Left cardiac atrium (tissue), 4 donors: Measurements from ENCODE around the gene CPA4. TPM values are rescaled to one million over a fixed set of nuclear protein-coding genes. Genes with fewer than 3 reads are reported as not detected.
"Not testable (repeated sequence)": the region's sequence is repeated elsewhere in the genome, so short reads cannot be mapped to it uniquely, and the experiment has no call there.

Experiments used
- ATAC-seq, 2 donors: fragments of 200-7000 bp; cut with Tn5 transposase; one replicate each; pipeline ENCODE4 v1.9.1; 2020; ENCODE audit warnings: mild to moderate bottlenecking in 2 of 2, moderate library complexity in 2 of 2
- DNase-seq: peaks from one replicate; pipeline ENCODE4 v3.0.0-alpha.2; 2020
- intact Hi-C, 2 donors: fragments of 100-400 bp; cut with DNase I; formaldehyde crosslinking; loops; one replicate each; pipeline versions ENCODE4 v1.14.1 to v1.15.1; 2022 to 2023
- long read RNA-seq: library from polyadenylated mRNA; unstranded; transcript quantifications from one replicate; pipeline ENCODE4 v2.0.0, GENCODE V29; 2021
- total RNA-seq, 2 donors: library from RNA; stranded (reverse); fragmentation: NEBNext Ultra II Directional; extraction: Animal tissue kit (Norgen Biotek cat#: 25700); gene quantifications; one replicate each; pipeline ENCODE4 v1.2.1, GENCODE V29; 2021
- donor health status: DM: no; HTN: yes; CAD: no.
- donor health status: DM: no; HTN: yes; CAD: no; lungs with severe emphysema.
- donor health status: DM: yes; HTN: yes; CAD: no.
- donor health status: Dilated cardiomyopathy.

CPA4 gene, protein sequence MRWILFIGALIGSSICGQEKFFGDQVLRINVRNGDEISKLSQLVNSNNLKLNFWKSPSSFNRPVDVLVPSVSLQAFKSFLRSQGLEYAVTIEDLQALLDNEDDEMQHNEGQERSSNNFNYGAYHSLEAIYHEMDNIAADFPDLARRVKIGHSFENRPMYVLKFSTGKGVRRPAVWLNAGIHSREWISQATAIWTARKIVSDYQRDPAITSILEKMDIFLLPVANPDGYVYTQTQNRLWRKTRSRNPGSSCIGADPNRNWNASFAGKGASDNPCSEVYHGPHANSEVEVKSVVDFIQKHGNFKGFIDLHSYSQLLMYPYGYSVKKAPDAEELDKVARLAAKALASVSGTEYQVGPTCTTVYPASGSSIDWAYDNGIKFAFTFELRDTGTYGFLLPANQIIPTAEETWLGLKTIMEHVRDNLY
- total RNA-seq: 1 to 10 TPM; 3.5 to 3.8 TPM
- long read RNA-seq, partial matches to known transcripts: 0 of 2 reads
- long read RNA-seq, other reads (novel, unspliced or antisense): 0 of 2 reads

DNA sequence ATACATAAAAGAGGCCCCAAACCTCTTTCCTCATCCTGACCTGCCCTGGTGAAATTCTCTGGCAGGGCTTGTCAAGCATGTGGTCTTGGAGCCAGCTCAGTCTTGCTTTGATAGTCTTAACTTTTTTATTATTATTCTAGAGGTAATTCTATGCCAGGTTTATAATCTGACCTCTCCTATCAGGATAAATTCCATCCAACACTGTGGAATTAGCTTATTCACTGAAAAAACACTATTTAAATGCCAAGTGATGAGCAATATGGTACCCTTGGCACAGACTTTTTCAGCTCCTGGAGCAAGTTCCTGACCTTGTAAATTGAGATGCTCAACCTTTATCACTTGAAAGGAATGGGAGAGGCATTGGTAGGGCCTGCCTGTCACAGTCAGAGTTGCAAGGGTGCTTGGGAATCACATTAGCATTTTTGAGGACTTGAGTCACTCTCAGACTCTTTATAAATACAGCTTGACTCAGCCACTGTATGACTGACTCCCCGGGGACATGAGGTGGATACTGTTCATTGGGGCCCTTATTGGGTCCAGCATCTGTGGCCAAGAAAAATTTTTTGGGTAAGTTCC, at the start of gene CPA4:
Gene CPA4, plus strand, starts transcription at position 480 of the 576 bp plus-strand sequence. Its CDS starts 20 bp downstream, at position 500.
- intact Hi-C loops: no loop called here
- DNase-seq: peak; percentile 48

DNA sequence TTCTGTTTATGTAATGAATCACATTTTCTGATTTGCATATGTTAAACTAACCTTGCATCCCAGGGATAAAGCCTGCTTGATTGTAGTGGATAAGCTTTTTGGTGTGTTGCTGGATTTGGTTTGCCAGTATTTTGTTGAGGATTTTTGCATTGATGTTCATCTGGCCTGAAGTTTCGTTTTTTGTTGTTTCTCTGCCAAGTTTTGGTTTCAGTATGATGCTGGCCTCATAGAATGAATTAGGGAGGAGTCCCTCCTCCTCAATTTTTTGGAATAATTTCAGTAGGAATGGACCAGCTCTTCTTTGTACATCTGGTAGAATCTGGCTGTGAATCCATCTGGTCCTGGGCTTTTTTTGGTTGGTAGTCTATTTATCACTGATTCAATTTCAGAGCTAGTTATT, 49.5 kb upstream of the CPA4 start:
- intact Hi-C loops: loop anchor here in 1 of 2 donors (2.0 kb wide), 1 partner anchor 479 kb away; no protein-coding TSS in a partner anchor
- peak in 1 of 2 donors; percentile 33 for ATAC-seq
- not testable (repeated sequence) for DNase-seq

More for the DNA sequence above, at the start of gene CPA4:
- ATAC-seq: peak; percentile 81 to 90

DNA sequence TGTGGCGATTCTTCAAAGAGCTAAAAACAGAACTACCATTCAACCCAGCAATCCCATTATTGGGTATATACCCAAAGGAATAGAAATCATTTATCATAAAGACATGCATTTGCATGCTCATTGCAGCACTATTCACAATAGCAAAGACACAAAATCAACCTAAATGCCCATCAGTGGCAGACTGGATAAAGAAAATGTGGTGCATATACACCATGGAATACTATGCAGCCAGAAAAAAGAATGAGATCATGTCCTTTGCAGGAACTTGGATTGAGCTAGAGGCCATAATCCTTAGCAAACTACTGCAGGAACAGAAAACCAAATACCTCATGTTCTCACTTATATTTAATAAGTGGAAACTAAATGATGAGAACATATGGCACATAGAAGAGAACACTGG, 46.5 kb upstream of the CPA4 start:
- ATAC-seq, intact Hi-C loops, DNase-seq: not testable (repeated sequence)

DNA sequence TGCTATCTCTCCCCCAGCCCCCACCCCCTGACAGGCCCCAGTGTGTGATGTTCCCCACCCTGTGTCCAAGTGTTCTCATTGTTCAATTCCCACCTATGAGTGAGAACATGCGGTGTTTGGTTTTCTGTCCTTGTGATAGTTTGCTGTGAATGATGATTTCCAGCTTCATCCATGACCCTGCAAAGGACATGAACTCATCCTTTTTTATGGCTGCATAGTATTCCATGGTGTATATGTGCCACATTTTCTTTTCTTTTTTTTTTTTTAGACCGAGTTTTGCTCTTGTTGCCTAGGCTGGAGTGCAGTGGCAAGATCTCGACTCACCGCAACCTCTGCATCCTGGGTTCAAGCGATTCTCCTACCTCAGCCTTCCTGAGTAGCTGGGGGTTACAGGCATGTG, 44.1 kb upstream of the CPA4 start:
- intact Hi-C loops, ATAC-seq, DNase-seq: not testable (repeated sequence)

DNA sequence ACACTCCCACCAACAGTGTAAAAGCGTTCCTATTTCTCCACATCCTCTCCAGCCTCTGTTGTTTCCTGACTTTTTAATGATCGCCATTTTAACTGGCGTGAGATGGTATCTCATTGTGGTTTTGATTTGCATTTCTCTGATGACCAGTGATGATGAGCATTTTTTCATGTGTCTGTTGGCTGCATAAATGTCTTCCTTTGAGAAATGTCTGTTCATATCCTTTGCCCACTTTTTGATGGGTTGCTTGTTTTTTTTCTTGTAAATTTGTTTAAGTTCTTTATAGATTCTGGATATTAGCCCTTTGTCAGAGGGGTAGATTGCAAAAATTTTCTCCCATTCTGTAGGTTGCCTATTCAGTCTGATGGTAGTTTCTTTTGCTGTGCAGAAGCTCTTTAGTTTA, 43.3 kb upstream of the CPA4 start:
- DNase-seq, ATAC-seq, intact Hi-C loops: not testable (repeated sequence)

DNA sequence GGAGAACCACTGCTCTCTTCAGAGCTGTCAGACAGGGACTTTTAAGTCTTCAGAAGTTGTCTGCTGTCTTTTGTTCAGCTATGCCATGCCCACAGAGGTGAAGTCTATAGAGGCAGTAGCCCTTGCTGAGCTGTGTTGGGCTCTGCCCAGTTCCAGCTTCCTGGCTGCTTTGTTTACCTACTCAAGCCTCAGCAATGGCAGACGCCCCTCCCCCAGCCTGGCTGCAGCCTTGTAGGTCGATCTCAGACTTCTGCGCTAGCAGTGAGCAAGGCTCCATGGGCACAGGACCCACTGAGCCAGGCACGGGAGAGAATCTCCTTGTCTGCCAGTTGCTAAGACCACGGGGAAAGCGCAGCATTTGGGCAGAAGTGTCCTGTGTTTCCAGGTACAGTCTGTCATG, 38.4 kb upstream of the CPA4 start:
- no peak for ATAC-seq
- intact Hi-C loops: no loop called here
- DNase-seq: no peak

DNA sequence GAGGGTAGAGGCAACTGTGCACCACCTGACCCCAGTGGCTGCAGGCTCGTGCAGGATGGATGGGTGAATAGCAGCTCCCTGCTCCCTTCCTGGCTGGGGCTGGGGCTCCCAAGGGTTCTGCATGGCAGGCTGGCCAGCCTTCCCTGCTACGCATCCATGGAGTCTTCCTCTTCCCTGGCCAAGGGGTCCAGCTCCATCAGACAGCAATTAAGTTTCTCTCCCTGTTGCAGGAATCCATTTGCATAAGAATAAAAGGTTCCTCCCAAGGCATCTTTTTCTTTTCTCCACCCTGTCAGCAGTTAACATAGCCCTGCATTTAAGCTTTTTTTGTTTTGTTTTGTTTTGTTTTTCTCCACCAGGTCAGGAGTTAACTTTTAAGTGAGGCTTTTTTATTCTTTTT, 36.3 kb upstream of the CPA4 start:
- intact Hi-C loops: no loop called here
- DNase-seq: no peak
- ATAC-seq: no peak

DNA sequence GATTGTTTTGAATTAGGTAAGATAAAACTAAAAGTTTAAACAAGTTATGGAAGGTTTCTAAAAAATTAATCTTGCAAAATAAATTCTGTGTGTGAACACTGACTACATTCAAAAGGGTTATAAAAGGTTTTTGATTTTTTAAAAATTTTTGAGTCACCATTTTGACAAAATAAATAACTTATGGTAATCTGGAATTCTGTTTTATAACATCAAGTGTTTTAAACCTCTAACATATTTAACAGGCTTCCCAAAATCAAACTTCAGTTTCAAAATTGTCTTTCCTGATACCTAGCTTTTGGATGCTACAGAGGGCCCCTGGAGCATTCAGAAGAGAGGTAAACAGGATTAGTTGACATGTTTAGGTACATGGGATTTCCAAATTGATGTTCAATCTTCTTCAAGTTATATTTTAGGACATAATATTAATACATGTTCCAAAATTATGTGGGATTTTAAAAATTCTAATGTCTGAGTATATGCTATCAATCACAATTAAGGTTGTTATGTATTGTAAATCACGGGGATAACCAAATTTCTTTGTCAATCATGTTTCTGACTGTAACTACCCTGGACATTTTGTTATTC, 34.4 kb upstream of the CPA4 start:
- DNase-seq (no peak), ATAC-seq (no peak)
- intact Hi-C loops: no loop called here

DNA sequence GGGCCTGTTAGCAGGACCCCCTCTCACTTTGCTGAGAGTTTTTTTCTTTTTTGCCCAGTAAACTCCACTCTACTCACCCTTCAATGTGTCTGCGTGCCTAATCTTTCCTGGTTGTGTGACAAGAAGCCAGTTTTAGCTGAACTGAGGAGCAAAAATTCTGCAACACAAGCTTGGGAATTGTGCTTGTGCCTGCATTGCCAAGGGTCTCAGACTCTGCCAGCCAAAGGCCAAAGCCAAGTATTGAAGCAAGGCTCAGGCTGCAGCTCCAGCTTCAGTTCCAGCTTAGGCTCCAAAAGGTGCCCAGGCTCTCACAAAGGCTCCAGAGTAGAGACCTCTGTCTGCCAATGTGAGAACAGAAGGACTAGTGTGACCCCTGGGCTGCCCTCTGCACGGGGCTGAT, 30.5 kb upstream of the CPA4 start:
- ATAC-seq (peak in 1 of 2 donors; percentile 47), DNase-seq (no peak)
- intact Hi-C loops: no loop called here

DNA sequence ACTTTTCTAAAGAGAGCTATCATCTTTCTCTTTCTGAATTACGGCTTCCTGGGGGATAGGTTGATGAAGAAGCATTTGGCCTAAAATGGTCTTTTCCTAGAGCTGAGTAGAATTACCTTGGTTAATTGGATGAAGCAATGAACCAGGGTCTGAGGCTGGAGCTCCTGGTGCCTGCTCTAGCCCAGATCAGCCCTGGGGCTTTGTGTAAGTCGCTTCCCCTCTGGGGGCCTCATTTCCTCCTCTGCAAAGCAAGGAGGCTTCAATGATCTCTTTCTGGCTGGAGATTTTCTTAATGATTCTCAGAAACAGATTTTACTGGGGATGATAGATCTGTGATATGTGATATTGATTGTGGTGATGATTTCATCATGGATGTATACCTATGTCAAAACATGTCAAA, 29.8 kb upstream of the CPA4 start:
- no peak for DNase-seq
- no peak for ATAC-seq
- intact Hi-C loops: no loop called here

DNA sequence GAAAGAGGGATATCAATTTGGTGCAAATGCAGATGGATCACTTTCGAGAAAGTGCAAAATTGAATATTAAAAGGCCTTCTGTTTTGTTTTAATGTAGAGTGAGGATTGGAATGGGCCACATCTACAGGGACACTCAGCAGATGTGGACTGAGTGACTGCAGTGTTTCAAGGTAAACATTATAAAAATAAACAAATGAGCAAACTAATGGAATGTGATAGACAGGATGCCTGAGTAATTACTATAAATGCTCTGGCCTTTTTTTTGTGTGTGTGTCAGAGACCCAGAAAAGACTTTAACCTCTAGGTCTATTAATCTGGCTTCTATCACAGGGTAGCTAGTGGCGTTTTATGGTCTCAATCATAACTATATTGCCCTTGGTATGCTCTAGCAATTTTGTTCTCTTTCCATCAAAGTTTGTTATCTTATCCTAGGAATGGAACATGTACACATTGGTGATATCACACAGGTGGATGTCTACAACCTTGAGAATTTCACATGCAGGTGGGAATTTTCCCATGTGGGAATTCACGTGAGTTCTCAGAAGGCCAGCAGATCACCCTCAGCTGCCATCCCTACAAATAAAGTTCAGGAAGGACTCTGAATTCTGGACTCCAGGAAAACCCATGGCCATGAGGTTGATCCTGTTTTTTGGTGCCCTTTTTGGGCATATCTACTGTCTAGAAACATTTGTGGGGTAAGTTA, 26.6 kb upstream of the CPA4 start, which contains the start of gene CPA2:
Gene CPA2, plus strand, starts transcription at position 606 of the 703 bp plus-strand sequence. Its CDS starts 19 bp downstream, at position 625.
- no peak for ATAC-seq
- DNase-seq: no peak
- intact Hi-C loops: no loop called here

DNA sequence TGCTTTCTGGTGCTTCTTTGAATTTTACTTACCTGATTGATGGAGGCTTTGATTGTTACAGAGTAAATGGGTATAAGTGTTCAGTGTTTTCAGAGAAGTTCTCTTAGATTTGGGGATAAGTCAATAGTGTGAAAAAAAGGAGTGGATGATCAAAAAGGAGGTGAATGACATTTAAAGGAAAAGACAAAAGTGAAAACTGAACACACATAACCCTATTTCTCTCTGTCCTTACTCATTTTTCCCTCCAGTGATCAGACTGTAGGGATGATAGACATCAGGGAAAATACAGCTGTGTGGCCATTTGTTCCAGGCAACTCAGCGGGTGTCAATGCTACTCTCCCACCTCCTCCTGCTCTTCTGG, 26.0 kb upstream of the CPA4 start:
- ATAC-seq (no peak), DNase-seq (no peak)
- intact Hi-C loops: no loop called here

DNA sequence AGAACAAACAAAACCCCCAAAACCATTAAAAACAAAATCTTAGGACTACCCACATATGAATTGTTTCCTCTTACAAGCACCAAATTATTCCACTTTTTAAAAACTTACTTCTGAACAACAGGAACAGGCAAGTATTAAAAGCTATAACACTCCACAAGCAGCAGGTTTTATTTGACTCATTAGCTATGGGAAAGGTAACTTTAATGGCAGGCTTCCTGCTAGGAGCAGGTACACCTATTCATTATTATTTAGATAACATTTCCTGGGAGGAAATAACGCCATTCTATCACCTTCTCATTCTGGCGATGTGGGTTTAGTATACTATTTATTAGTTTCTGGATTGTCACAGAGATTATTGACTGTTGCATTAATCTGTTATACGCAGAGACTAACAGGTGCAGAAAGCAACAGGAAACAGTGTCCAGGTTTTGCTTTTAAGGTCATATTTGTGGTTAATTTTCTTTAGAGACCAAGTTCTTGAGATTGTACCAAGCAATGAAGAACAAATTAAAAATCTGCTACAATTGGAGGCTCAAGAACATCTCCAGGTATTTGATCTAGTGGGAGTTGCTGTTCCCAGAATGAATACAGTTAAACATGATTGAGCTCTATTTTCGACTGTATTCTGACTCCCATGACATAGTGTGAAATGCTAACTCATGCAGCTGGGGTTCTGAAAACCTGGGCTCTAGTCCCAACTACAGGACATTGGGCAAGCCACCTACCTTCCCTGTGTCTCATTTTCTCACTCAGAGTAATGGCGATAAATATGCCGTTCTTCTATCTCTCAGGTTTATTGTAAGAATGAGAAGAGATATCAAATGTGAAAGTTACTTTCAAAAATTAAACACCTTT, 24.3 kb upstream of the CPA4 start:
- ATAC-seq: no peak
- intact Hi-C loops: no loop called here
- no peak for DNase-seq

DNA sequence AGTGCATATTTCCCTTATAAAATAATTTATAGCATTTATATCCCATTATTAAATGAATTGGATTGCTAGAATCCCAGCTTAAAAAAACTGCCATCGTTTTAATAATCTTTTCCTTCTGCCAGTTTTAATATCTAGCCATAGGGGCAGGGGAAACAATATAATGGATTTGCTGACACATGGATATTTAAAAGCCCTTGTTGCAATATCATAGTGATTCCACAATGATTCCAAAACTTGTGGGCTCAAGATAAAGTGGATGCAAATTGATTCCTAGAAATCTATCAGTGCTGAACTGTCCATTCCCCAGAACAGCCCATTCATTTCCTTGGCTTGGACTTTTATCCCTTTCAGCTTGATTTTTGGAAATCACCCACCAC, 23.7 kb upstream of the CPA4 start:
- intact Hi-C loops: no loop called here
- ATAC-seq: no peak

DNA sequence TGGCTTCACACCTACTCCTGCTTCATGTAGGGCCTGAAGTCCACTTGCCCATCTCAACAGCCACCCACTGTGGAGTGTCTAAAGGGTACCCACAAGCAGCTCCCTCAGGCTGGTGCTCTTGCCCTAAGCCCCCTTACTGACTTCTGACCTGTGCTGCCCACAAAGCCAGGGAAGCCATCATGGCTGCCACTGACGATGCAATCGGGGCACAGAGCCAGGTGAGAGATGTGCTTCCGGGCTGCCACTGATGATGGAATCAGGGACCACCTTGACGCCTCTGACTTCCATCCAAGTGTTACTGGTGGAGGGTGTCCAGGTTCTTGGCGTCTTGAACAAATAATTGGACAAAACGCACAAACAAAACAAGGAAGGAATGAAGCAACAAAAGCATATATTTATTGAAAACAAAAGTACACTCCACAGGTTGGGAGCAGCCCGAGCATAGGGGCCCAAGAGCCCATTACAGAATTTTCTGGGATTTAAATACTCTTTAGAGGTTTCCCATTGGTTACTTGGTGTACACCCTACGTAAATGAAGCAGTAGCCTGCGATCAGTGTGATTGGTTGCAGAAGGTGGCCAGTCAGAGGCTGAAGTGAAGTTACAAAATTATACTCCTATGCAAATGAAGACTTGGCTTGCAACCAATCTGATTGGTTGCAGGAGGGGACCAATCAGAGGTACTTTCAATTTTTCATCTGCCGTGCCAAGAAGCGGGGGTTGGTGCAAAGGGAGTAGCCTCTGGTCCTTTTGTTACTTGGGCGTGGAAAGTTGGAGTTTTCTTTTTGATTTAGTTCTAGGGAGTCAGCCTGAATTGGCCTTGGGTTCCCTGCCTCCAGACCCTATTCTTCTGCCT, 21.8 kb upstream of the CPA4 start:
- DNase-seq: no peak
- intact Hi-C loops: no loop called here
- ATAC-seq: no peak

More for the DNA sequence above, 23.7 kb upstream of the CPA4 start:
- DNase-seq: no peak

DNA sequence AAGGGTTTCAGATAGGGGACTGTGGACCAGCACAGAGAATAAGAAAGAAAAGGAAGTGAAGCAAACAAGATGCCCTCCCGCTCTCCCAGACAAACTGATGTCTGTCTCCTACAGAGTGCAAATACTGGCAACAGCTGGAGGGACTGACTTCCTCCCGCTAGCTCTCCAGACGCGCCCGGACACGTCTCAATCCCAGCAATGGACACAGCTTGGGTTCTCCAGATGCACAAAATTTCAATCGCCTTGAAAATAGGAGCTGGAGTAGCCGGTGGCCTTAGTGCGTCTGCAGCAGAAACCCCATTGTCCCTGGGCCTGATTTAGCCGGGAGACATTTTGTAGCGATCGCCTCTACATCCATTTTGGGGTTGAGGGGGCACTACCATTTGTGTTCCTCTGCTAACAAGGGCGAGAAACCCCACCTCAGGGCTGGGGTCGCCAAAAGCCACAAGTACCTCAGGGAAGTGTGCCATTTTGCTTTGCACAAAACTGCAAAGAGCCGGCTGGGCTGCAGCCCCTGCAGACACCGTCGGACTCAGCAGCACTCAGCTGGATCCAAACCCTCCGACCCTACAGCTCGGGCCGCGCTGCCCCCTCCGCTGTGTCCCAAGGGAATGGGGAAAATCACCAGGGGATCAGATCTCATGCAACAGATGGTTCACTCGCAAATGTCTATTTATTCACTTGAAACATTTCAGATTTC, 20.4 kb upstream of the CPA4 start:
- intact Hi-C loops: no loop called here
- peak; percentile 25 to 69 for ATAC-seq
- DNase-seq: no peak
